AG08395 (cell line): ENCODE data around the gene PTPN2.
"Not testable (repeated sequence)": the region's sequence is repeated elsewhere in the genome, so short reads cannot be mapped to it uniquely, and the experiment has no call there.

Experiments
- DNase-seq: peaks from one replicate; pipeline ENCODE4 v3.0.0; 2012; ENCODE audit warnings: mixed read lengths, low spot score

The PTPN2 gene

DNA sequence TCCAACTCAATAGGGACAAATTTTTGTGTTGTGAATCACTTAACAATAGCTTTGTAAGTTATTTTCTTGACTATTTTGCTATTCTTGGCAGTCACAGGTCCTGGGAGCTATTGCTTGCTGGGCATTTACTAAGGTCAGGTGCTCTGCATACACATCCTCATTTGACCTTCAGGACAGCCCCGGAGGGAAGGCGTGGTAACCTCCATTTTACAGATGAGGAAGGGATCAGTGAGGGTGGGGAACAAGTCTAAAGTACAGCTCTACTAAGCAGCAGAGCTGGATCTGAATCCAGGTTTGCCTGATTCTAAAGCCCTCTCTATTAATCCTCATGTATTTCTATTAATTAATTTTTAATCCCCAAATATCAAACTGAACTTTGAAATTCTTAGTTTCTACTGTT, 58.8 kb downstream of the PTPN2 start:
- no peak for DNase-seq

GRCh38 chr18:12823892-12824291, 60.1 kb downstream of the PTPN2 start:
- no peak for DNase-seq

GRCh38 chr18:12821408-12821807, 62.6 kb downstream of the PTPN2 start:
- DNase-seq, result no peak

- no peak for DNase-seq
Observed at GRCh38 chr18:12820506-12820905, 63.5 kb downstream of the PTPN2 start.

DNA sequence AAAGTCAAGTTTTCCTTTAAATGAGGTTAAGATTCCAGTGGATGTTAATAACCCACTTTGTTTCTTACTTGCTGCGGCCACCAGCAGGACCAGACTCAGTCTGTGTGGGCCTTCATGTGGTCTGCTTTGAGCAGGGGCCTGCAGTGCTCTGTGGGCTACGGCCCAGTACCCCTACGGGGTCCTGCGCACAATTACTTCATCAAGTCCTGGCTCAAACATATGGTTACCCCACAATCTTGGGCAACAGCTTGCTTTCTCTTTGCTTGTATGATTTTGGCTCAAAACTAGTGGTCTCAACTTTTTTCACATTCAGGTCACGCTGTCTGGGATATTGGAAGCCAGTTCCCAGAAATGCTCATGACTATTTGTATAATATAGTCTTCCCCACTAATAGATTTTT, 64.2 kb downstream of the PTPN2 start:
- no peak for DNase-seq

DNA sequence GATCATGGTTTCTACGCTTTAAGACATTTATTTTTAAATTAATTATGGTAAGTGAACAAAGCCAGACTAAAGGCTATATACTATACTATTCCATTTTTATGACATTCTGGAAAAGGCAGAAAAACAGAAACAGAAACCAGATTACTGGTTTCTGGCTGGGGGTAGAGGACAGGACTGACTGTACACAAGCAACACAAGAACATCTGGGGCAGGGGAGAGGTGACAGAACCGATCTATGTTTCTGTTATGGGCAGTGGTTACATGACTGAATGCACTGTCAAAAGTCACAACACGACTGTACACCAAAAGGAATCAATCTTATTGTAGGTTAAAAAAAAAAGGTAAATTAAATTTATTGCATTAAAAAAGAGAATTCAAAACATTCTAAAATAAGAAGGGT, 64.7 kb downstream of the PTPN2 start:
- DNase-seq, result no peak

DNA sequence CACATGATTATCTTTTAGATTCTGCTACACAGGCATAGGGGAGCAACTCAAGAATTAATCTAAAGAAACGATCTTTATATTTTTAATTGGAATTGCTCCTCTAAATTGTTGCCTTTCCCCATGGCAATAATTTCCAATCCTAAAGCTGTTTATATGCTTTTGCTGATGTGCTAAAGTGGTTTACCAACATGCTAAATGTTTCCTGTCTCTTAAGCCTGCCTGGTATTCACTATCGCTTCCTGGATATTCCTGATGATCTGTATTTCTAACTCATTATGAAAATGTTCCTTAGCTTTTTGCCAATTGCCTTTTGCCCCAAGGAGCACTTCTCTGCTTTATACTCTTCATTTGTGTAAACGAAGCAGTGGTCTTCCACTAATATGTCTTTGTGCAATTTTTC, 65.8 kb downstream of the PTPN2 start:
- no peak for DNase-seq

DNA sequence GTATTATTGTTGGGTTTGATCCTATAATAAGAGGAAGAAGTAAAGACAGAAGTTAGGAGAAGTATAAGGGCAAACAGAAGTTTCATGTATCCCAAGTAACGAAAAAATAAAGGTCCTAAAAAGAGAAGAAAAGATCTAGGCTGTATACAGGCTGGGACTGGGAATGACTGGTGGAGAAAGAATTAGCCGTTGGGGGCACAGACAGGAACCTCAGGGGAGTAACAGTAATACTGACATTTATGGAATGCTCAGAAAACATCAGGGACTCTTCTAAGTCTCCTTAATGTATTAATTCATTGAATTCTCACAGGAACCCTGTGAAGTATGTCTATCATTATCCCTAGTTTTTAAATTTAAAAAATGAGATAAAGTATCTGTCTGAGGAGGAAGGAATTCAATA, 67.6 kb downstream of the PTPN2 start:
- DNase-seq, result no peak

DNA sequence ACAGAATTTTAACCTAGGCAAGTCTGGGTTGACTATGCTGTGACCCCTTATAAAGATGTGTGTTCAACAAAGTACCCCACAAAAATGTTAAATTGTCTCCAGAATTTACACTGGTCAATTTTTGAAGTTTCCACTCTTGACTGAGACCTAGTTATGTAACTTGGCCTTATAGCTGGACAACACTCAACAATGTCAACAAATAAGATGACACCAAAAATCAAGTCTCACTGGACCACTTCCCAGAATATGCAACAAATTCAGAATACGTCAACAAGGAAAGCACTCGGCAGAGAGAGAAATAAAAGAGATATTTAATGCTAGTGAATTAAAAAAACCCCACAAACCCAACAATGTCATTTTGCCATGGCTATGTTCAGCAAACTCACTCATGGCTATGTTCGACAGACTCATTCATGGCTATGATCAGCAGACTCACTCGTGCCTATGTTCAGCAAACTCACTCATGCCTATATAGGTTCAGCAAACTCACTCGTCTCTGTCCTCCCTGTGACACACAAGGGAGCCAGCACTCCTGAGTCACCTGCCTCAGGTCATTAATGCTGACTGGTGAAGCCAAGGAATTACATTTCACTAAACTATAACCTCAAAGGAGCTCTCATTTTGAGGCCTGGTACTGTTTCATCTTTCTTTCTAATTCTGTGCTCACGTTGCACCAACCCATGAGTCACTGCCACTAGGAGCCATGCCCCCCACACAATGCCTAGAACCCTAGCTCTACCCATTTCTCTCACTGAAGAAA, 72.7 kb downstream of the PTPN2 start:
- no peak for DNase-seq

- DNase-seq, result no peak
Observed at GRCh38 chr18:12803069-12803936, 80.7 kb downstream of the PTPN2 start.

DNA sequence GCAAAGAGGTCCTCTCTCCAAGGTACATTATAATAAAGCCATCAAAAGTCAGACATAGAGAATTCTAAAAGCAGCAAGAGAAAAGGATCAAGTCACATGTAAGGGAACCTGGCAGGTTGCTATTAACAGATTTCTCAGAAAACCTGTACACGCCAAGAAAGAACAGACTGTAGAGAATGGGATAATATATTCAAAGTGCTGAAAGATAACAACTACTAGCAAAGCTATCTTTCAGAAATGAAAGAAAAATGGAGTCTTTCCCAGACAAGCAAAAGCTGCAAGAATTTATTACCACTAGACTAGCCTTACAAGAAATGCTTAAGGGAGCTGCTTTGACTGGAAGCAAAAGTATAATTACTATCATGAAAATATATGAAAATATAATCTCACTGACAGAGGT, 81.5 kb downstream of the PTPN2 start:
- no peak for DNase-seq

DNA sequence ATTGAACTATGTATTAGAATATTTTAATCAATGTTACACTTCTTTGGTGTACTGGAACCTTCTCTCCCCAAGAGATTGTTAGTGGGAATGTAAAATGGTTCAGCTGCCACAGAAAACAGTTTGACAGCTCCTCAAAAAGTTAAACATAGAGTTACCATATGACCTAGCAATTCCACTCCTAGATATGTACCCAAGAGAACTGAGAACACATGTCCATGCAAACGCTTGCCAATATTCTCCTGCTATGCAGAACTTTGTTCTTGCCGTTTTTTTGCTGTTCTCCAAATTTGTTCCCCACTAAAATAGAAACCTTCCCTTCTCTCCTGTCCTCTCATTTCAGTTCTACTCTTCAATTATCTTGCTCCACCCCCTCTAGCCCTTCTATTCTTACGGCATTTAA, 87.6 kb downstream of the PTPN2 start:
- DNase-seq, result no peak

DNA sequence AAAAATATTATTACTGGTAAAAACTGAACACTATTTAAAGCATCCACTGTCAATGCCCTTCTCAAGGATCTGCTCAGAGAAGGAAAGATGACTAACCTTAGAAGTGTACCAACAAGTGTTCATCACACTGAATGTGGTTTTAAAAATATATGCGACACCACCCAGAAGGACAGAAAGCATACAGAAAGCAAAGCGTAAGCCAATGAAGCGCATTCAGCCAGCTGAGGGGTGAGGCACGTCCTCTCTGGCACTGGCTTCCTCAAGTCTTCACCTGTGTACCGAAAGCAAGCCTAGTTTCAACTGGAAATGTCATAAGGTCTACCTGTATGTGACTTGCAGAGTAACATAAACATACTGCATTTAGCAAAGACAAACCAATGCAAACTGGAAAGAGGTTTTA, 92.4 kb downstream of the PTPN2 start:
- no peak for DNase-seq

DNA sequence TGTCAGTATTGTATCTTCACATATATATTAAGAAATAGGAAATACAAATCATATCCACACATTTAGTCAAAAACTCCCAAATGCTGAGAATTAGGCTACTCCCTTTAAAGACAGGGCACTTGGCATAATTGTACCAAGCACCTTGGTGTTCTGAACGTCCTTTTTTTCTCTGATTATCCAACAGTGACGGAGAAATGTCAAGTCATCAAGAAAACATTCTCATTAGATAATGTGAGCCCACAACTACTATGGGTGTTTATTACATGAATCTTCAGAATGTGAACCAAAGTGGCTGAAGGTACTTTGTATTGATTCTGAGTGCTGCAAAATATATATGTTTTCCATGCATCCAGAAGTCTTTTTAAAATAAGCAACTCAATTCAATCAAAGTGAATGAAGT, 97.4 kb downstream of the PTPN2 start:
- DNase-seq, result no peak

DNA sequence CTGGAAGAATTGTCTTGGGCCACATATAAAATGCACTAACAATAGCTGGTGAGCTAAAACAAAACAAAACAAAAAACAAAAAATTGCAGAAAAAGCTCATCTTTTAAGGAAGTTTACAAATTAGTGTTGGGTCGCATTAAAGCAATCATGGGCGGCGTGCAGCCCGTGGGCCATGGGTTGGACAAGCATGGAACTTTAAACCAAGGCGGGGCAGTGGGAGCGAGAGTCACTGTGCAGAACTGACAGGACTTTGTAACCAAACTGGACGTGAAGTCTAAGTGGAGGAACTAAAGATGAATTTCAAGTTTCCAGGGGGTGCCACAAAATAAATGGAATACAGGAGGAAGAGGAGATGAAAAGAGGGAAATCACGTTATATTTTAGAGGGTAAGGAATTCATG, 100.5 kb downstream of the PTPN2 start:
- no peak for DNase-seq

GRCh38 chr18:12782521-12782920, 101.5 kb downstream of the PTPN2 start:
- DNase-seq, result no peak

DNA sequence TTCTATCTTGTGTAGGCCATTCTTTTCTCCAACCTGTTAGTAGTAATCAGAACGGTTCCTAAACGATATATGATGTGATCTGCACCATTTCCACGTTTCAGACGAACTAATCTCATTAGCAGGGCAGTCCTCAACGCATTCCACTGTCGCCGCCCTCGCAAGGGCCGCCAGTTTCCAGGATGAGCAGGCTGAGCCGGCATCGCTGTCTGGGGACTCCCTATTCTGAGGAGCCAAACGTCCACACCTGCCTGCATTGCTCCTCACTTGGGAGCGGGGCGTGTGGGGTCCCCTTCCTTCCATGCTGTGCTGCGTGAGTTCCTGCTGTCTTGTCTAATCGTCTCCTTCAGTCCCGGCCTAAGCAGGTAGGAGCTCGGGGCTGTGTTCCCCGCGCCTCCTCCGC, 104.6 kb downstream of the PTPN2 start:
- DNase-seq, result no peak

DNA sequence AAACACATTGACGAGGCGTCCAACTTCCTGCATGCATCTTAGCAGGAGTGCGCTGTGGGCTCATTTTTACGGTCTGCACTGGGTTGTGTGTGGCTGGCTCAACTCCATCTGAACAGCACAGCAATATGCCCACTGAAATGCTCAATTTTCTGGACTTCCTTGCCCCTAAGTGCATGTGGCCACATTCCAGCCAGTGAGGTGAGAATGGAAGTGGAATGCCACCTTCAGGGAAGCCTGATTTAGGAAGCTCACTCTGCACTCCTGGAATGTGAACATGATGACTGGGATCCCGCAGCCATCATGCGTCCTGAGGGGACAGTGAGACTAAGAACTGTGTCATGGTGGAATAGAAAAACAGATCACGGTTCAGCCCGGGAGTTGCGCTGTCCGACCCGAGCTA, 105.0 kb downstream of the PTPN2 start:
- no peak for DNase-seq

DNA sequence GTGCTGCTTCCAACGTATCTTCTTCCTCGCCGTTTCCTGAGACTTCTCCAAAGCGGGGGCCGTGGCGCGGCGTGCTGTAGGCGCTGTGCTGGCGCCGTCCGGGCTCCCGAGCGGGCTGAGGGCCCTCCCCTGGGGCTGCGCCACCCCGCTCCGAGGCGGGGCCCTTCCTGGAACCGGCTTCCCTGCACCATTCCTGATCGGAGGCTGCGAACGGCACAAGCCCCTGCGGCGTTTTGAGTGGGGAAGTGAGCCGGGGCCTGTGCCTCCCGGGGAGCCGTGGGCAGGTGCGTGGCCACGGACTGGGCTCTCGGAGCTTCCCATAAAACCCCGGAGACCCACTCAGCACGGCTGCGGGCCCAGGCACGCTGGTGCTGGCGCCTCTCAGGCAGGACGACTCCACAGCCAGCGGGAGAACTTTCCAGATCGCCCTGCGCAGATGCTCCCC, 106.5 kb downstream of the PTPN2 start:
- no peak for DNase-seq

DNA sequence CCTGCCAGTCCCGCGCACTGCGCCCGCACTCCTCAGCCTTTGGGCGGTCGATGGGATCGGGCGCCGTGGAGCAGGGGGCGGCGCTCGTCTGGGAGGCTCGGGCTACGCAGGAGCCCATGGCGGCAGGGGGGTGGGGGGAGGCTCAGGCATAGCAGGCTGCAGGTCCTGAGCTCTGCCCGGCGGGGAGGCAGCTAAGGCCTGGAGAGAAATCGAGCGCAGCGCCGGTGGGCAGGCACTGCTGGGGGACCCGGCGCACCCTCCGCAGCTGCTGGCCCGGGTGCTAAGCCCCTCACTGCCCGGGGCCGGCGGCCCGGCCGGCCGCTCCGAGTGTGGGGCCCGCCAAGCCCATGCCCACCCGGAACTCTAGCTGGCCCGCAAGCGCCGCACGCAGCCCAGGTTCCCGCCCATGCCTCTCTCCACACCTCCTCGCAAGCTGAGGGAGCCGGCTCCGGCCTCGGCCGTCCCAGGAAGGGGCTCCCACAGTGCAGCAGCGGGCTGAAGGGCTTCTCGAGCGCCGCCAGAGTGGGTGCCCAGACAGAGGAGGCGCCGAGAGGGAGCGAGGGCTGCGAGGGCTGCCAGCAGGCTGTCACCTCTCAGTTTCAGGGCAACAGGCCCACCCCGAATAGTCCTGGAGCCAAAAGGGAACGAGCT, 107.1 kb downstream of the PTPN2 start:
- no peak for DNase-seq

- not testable (repeated sequence) for DNase-seq
Observed at GRCh38 chr18:12776415-12776814, 107.6 kb downstream of the PTPN2 start.

- no peak for DNase-seq
Observed at GRCh38 chr18:12774982-12775381, 109.1 kb downstream of the PTPN2 start.

DNA sequence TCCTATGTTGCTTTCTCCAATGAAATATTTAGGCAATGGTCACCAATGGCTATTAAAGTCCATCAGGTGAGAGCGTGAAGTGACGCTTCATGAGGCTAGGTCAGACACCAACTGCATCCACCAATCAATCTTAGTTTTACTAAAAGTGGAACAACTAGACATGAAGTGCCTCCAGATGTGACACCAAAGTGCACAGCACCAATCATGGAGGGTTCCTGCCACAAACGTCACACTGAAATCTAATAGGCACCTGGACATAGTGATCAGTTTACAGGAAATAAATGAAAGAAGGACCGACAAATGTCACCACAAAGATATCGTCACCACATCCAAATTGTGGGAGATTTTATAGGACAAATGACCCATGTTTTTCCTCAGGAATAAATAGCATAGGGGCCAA, 110.7 kb downstream of the PTPN2 start:
- DNase-seq, result no peak
